DMS153 treated with DMSO at 0.1 percent for 48 hours (cell line): ENCODE results near the gene ERC2.

Experiments used
- DNase-seq: peaks from one replicate; lab custom pipeline; 2025; ENCODE audit not compliant: unreplicated experiment; lab: John Stamatoyannopoulos, UW

ERC2 gene

GRCh38 chr3:55576621-55577388 is 891.5 kb downstream of the ERC2 start:
- no peak for DNase-seq

- DNase-seq, result no peak
Observed at GRCh38 chr3:55574671-55575070, 893.6 kb downstream of the ERC2 start.

DNA sequence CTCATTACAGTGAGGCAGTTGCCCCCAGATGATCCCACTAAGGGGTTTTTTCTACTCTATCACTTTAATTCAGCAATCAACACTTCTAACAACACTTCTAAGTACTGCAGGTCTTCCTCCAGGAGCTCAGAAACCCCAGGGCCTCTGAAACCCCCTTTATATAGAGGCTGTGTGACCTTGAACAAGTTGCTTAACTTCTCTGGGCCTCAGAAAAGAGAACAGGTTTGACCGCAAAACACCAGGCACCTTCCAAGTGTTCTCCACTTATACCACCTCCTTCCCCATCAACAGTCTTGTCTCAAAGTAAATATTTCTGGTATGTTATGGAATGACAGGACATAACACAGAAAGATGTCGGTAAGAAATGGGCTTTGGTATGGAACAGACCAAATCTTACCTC is 895.5 kb downstream of the ERC2 start:
- DNase-seq, result no peak

- DNase-seq, result peak; percentile 0
Observed at GRCh38 chr3:55571913-55572312, 896.4 kb downstream of the ERC2 start.

DNA sequence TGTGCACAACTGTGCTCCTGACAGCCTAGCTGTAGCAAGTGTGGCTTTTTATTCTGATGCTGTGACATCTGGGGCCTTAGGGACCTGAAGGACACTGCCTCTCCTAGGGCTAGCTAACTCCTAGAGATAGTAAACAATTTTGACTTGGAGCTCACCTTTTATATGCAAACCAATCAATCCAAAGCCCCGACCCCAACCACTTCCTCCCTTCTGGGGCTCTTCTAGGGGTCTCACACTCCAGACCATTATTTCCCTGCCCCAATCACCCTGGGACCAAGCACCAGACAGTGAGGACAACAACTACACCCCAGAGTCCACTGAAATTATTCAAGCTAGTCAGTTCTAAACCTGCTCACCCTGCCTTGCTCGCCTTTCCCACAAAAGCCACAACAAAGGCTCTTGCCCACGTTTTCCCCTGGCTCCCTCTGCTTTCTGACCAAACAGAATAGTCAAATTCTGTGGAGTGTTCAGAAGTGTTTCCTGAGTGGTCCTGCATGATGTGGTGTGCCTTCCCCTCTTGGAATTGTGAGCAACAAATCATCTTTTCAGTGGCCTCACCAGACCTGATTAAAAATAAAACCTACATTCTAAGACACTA is 897.0 kb downstream of the ERC2 start:
- DNase-seq, result no peak

DNA sequence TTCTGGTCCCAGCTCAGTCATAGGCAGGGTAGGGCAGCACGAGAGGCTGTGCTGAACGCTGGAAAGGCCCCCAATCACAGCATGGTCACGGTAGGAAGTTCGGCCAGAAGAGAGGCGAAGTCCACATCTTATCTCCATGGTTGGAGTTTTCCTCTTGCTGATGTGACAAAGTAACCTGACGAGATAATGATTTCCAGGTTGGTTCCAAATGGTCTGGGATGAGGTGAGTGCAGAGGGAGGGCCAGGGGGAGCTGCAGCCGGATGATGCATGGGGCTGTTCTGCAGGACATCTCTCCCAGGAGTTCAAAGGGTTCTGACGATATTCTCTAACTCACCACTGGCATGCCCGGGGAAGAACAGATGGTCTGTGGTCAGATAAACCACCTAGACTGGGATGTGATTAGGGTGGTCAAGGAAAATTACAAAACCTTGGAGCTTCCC is 898.0 kb downstream of the ERC2 start:
- no peak for DNase-seq

- DNase-seq, result no peak
Observed at GRCh38 chr3:55569033-55569599, 899.2 kb downstream of the ERC2 start.

GRCh38 chr3:55567615-55568014 is 900.7 kb downstream of the ERC2 start:
- no peak for DNase-seq

DNA sequence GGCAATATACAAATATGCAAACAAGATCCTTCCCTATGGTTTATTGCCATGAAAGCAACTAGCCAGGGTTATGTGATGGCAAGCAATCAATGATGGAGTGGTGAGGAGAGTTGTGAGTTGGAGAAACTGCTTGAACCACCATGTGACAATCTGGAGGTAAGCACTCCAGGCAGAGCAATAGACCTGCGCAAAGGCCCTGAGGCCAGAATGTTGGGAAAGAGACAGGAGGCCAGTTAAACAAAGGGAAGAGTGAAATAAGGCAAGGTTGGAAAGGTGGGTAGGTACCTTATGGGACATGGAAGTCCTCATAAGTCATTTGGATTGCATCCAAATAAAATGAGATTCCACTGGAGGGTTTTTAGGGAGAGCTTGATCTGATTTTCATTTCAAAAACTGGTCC is 901.1 kb downstream of the ERC2 start:
- no peak for DNase-seq

- no peak for DNase-seq
Observed at GRCh38 chr3:55565521-55565920, 902.7 kb downstream of the ERC2 start.

DNA sequence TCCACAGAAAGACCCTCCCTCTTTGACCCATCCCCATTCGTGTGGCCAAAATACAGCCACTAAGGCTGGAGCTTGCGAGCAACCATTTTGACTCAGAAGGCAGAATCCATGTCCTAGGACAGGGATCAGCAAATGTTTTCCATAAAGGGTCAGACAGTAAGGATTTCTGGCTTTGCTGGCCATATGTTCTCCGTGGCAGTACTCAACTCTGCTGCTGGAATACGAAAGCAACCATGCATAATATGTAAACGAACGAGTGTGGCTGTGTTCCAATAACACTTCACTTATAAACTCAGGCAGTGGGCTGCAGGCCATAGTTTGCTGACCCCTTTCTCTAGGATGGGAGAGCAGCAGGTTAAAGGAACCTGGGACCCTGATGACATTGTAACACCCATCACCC is 903.5 kb downstream of the ERC2 start:
- no peak for DNase-seq

DNA sequence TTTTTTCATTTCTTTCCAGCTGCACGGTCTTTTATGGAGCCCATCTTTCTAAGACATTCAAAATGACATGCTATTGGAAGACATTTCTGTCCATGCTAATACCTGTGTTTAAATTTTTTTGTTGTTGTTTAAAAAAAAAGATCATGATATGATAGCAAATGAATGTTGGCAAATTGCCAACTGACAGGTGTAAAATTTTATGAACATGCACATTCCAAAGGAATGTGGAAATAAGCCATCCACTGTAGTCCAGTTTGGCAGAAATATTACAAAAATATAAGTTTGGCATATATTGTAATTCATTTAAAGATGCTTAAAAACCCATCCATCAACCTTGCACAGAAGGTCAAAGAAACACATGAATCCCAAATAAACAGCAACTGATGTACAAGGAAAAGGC is 905.6 kb downstream of the ERC2 start:
- DNase-seq, result no peak

- no peak for DNase-seq
Observed at GRCh38 chr3:55559500-55560423, 908.5 kb downstream of the ERC2 start.

- no peak for DNase-seq
Observed at GRCh38 chr3:55558316-55558715, 910.0 kb downstream of the ERC2 start.

DNA sequence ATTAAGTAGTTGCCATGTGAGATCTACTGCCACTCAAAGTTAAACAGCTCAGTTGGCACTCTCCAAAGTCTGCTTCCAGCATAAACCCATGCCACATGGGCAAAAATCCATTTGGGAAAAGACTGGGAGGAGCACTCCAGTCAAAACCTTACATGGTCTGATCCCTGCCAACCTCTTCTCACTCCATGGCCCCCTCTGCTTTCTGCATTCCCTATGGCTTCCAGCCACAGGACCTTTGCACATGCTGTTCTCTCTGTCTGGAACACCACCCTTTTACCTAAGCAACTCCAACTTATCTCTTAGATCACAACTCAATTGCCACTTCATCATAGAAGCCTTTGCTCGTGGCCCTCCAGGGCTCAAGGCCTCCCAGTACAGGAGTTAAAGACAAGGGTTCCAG is 910.7 kb downstream of the ERC2 start:
- DNase-seq, result no peak

- DNase-seq, result no peak
Observed at GRCh38 chr3:55556619-55557537, 911.4 kb downstream of the ERC2 start.

DNA sequence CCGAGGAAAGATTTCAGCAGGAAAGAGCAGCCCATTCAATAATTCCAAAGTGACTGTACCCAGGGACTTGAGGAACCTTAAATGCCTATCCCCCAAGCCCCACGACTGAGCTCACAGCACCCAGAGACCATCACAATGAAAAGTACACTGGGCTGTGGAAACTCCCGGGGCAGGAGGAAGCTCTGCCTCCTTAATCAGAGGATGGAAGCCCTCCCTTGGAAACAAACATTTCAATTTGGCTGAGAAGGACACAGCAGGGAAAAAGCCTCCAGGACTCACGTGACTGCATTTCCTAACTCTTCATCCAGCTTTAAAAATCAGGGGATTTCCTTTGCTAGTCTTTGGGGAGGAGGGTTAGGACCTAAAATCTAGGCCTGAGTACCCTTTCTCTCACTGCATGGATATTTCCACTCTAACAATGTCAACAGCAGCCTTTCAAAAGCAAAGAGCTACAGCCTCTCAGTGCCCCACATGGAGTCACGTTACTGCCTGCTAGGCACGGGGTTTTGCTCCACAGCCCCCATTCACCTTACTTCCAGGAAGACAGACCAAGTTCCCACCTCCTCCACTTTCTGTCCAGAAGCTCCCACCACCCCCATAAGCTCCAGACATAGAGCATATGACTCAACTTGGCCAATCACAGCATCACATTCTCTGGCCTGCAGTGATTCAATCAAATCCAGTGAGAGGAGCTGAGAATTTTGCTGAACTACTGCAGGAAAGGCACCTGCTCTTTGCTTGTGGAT is 912.2 kb downstream of the ERC2 start:
- no peak for DNase-seq

DNA sequence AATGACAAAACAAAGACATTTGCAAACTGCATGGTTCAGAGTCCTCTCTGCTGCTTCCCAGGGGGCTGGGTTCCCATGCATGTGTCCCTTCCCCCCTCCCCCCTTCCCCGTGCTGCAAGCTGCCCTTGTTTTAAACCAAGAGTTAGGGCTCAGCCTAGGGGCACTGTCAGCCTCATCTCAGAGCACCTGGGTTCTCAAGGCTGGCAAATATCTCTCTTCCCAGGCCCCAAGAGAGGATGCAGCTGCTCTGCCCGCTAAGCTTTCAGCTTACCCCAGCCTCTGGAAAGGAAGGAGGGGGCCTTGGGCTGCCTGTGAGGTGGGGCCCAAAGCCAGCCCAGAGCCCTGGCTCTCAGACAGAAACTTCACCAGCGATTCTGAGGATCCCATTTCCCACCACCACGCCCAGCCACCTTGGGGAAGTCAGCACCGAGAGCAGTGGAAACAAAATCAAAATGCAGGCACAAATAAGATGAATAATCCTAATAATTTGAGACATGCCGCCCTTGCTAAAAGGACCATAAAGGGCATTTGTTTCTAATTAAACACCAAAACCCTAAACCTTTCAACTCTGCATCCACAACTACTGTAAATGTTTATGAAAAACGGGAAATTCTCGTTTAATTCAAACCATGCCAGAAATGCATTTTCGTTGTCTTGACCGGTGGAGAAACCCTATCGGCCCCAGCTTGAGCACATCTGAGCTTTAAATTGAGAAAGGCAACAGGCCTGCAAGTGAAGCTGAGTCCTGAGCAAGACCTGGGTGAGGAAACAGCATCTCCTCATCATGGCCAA is 913.4 kb downstream of the ERC2 start:
- no peak for DNase-seq

DNA sequence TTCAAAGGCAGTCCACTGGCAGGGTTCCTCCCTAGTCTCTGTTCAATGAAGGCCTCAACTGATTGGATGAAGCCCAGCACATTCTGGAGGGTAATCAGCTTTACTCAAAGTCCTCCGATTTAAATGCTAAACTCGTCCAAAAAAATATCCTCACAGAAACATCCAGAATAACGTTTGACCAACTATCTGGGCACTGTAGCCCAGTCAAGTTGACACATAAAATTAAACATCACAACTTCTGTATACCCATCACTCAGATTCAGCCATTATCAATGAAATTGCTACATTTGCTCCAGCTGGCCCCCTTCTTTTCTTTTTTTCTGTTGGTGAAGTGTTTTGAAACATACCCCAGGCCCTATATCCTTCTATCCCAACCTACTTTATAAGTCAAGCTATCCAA is 916.6 kb downstream of the ERC2 start:
- no peak for DNase-seq
